Amygdala (tissue), 56 donors: ENCODE results near the gene ZNF555.
"Not testable (repeated sequence)": the region's sequence is repeated elsewhere in the genome, so short reads cannot be mapped to it uniquely, and the experiment has no call there.

Source experiments
- DNase-seq, 56 donors: peaks; one replicate each; lab custom pipeline; 2025; lab: John Stamatoyannopoulos, UW

ZNF555 gene

DNA sequence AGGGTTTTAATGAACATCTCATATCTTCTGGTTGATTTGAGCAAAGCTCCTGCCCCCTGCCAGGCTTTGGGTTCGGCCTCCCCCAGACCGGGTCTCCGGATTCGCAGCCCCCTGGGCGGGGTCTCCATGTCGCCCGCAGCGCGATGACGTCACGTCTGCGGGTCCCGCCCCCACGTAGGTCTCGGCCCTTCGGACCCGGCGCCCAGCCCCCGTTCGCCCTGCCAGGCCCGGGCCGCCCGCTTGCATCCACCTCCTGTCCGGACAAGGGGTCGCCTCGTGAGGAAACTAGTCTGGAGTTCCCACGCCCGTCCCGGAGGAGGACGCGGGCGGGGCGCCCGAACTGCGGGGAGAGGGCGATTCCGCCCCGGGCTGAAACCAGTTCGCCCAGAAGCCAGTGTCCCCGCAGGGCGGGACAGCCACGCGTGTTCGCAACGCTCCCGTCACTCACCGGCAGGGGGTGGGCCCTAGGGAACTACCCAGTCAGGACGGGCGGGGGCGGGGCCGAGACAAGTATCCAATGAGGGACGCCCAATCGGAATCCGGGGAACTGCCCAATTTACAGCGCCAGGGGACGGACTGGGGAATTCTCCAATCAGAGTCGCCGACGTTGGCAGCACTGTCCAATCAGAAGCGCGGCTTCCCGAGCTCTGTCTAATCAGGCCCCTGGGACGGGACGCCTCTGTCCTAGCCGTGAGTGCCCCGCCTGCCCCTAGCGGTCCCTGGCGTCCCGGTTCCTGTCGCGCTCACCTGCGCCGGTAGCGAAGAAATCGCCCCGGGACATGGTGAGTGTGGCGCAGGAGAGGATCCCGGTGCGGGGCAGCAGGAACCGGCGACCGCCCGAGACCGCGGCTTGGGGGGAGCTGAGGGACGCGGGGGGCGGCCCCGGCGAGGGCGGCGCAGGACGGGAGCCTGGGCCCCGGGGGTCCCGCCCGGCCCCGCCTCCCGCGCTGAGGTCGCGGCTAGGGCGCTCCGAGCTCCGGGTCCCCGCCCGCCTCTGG is at the start of gene ZNF555:
TSS of gene ZNF555 (plus strand) at position 682 of the 998 bp plus-strand sequence. CDS start at position 780, 98 bp downstream.
- peak; percentile 94 to 100 (median 99) for DNase-seq

- no peak for DNase-seq
Observed at GRCh38 chr19:2791876-2792275, 49.4 kb upstream of the ZNF555 start.

DNA sequence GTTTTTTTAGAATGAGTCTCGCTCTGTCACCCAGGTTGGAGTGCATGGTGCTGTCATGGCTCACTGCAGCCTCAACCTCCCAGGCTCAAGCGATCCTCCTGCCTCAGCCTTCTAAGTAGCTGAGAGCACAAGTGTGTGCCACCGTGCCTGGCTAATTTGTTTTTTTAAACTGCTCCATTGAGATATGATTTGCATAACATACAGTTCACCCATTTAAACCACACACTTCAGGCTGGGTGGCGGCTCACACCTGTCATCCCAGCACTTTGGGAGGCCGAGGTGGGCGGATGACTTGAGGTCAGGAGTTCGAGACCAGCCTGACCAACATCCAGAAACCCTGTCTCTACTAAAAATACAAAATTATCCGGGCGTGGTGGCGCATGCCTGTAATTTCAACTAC is 48.6 kb upstream of the ZNF555 start:
- DNase-seq: not testable (repeated sequence)

GRCh38 chr19:2793126-2793525 is 48.1 kb upstream of the ZNF555 start:
- DNase-seq: no peak

DNA sequence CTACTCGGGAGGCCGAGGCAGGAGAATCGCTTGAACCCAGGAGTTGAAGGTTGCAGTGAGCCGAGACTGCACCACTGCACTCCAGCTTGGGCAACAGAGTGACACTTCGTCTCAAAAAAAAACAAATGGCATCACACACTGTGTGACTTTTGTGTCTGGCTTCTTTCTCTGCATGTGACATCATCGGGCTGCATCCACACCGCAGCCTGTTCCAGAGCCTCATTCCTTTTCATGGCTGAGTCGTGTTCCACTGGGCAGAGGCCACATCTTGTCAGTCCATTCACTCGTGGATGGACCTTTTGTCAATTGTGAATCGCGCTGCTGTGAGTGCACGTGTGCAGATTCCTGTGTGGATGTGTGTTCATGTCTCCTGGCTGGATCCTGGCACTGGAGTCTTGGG is 47.7 kb upstream of the ZNF555 start:
- DNase-seq: no peak

DNA sequence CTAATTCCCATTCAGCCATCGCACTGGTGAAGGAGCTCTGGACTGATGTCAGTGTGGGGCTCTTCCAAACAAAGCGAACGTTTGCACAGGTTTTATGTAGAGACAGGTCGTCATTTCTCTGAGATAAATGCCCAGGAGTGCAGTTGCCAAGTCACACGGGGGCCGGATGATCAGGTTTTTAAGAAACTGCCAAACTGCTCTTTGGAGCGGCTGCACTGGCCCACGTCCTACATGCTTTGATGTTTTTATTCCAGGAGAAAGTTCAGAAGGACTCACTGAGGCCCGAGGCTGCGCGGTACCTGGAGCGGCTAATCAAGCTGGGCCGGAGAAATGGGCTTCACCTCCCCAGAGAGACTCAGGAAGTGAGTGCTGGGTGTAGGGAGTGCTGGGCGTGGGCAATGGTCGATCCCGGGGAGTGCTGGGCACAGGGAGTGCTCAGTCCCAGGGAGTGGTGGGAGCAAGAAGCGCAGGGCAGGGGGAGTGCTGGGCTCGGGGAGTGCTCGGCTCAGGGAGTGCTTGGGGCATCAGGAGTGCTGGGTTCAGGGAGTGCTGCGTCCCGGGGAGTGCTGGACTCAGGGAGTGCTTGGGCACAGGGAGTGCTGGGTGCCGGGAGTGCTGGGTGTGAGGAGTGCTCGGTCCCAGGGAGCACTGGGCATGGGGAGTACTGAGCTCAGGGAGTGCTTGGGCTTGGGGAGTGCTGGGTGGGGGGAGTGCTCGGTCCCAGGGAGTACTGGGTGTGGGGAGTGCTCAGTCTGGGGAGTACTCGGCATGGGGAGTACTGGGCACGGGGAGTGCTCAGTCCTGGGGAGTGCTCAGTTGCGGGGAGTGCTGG is 45.2 kb upstream of the ZNF555 start:
- no peak for DNase-seq

DNA sequence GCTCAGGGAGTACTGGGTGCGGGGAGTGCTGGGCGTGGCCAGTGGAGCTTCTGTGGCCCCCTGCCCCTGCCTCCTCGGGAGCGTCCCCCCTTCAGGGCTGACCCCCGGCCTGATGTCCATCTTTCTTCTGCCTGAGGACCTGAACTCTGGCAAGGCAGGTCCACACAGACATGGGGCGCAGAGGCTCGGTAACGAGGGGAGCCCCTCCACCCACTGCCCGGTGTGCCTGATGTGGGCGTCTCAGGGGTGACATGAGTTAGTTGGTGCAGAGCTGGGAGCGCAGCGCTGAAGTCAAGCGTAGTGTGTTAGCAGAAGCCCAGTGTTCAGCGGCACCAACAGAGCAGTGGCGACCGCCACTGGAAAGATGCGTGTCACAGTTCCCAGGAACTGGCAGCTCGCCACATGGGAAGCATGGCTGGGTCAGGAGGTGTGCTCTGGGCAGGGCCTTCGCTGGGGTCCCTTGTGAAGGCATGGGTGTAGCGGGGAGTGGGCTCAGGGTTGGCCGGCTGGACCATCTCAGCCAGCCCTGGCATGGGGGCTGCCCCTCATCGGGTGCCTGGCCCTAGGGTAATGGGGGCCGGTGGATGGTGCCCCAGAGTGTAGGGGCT is 44.5 kb upstream of the ZNF555 start:
- peak in 1 of 56 donors; percentile 9 for DNase-seq

GRCh38 chr19:2797280-2797679 is 44.0 kb upstream of the ZNF555 start:
- peak in 4 of 56 donors; percentile 6 to 25 (median 14) for DNase-seq

DNA sequence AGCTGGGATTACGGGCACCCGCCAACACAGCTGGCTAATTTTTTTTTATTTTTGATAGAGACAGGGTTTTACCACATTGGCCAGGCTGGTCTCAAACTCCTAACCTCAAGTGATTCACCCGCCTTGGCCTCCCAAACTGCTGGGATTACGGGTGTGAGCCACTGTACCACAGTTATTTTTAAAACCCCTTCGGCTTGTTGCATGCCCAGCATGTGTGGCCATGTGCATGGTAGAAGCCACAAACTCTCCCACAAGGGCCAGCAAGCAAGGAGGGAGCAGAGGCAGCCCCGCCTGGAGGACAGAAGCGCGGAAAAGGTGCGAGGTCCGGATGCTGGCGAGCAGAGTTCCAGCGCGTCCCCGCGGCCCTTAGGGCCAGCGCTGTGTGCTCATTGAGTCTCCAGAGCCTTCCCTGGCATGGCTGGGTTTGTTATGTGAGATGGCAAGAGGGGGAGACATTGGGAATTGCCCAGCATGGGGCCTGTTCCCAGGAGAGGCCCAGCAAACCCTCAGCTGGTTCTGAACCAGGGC is 43.1 kb upstream of the ZNF555 start:
- DNase-seq: no peak

- DNase-seq: peak in 1 of 56 donors; percentile 26
Observed at GRCh38 chr19:2798733-2799132, 42.5 kb upstream of the ZNF555 start.

GRCh38 chr19:2799273-2800020 is 41.8 kb upstream of the ZNF555 start:
- DNase-seq: no peak

DNA sequence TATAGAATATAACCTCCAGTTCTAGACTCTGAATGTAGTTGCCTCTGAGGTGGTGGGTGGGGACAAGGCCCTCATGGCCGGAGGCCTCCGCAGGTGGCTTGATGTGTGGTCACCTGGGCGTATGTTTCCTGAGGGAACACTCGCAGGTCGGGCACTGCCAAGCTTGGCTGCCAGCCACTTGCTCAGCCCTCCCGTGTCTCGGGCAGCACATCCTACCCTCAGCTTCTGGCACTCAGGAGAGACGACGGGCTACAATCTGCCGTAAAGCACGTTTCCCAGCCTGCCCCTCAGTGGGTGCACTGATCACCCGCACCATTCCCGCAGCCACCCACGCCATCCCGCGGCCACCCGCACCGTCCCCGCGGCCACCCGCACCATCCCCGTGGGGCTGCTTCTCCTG is 40.8 kb upstream of the ZNF555 start:
- no peak for DNase-seq

- DNase-seq: no peak
Observed at GRCh38 chr19:2802826-2803225, 38.4 kb upstream of the ZNF555 start.

- DNase-seq: no peak
Observed at GRCh38 chr19:2803486-2804155, 37.7 kb upstream of the ZNF555 start.

- DNase-seq: no peak
Observed at GRCh38 chr19:2804156-2805004, 36.9 kb upstream of the ZNF555 start.

- DNase-seq: no peak
Observed at GRCh38 chr19:2805261-2805900, 35.9 kb upstream of the ZNF555 start.

- DNase-seq: no peak
Observed at GRCh38 chr19:2805991-2806649, 35.2 kb upstream of the ZNF555 start.
